ENCODE data around the gene SMAD6.

- TF ChIP-seq CTCF (conservative IDR thresholded peaks at IDR 0.05; ENCODE audit: low read depth, low read length) = no peak
- no peak for TF ChIP-seq EZH2 (IDR thresholded peaks at IDR 0.05; ENCODE audit: low read length, unreplicated experiment)
Measured at GRCh38 chr15:66751579-66751978, 49.5 kb downstream of the SMAD6 start.
